ENCODE measurements around the gene CDK14. TPM values are rescaled to one million over a fixed set of nuclear protein-coding genes. Genes with fewer than 3 reads are reported as not detected.
A peak's percentile ranks its signal among the peaks of the same experiment; 100 is the strongest.

The CDK14 gene
- total RNA-seq (2014; rRNA removed; shearing (Covaris generic)) = 3.9 and 6.5 TPM in 2 replicates

DNA sequence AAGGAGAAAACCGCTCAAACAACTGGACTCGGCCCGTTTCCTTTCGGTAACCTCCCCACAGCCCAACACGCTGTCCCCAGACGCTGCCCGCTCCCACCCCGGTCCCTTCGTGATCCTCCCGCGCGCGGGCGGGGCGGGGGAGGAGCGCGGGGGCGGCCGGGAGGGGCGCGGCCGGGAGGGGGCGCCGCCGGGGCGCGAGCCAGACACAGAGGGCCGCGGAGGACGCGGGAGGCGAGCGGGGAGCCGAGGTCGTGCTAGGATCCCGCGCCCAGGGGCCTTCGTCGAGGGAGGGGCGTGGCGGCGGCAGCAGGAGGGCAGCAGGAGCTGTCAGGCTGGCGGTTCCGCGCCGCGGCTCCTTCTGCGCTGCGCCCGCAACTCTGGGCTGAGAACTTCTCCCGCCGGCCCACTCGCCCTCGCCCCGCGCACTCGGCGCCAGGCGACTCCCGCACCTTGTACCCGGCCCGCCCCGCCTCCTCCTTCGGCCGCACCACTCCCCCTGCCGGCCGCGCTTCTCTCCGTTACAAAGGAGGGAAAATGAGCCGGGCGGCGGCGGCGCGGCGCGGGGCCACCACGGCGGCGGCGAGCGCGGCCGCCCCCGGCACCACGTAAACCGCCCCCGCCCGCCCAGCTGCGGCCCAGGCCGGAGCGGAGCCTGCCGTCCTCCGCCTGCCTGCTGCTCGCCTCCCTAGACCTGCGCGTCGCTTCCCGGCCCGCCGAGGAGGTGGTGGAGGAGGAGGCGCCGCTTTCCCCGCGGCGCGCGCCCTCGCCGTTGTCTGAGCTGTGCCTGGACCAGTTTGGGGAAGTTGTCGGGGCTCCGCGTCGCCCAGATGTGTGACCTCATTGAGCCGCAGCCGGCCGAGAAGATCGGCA, at the start of gene CDK14:
Gene CDK14 (plus strand): TSS at position 521 of the 870 bp plus-strand sequence. CDS start 307 bp downstream, at position 828.
- peak; percentile 52 for DNase-seq (ENCODE audit: low read depth)

DNA sequence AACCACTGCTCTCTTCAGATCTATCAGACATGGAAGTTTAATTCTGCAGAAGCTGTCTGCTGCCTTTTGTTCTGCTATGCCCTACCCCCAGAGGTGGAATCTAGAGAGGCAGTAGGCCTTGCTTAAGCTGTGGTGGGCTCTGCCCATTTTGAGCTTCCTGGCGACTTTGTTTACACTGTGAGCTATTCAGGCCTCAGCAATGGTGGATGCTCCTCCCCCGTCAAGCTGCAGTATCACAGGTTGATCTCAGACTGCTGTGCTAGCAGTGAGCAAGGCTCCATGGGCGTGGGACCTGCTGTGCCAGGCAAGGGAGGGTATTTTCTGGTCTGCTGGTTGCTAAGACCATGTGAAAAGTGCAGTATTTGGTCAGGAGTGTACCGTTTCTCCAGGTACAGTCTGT, 45.1 kb upstream of the CDK14 start:
- no peak for DNase-seq (ENCODE audit: low read depth)

DNA sequence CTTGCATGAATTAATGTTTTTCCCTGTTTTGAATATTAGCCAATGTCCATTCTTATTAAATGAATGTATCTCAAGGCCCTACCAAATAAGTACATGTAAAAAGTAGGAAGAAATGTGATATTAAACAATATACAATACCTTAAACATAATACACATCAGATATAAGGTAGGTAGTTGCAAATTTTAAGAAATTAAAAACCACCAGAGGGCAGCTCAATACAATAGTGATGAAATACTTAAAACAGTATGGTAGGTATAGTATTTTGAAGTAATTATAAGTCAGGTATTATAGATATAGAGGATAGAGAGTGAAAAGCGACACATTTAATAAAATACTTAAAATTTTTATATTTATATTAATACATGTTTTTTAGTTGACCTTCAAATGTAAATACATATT, 43.6 kb upstream of the CDK14 start:
- DNase-seq (ENCODE audit: low read depth) = peak; percentile 4

DNA sequence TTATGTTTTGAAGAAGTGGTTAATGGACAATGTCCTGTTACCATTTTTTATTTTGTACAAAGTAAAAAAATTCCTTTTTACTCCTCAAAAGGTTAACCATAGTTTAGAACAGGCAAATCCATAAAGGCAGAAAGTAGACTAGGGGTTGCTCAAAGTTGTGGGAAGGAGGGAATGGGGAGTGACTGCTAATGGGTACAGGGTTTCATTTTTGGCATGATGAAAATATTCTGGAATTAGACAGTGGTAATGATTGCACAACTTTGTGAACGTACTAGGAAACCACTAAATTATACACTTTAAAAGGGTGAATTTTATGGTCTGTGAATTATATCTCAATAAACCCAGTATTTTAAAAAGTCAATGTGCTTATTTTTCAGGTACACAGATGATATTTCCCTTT, 35.4 kb upstream of the CDK14 start:
- no peak for DNase-seq (ENCODE audit: low read depth)

DNA sequence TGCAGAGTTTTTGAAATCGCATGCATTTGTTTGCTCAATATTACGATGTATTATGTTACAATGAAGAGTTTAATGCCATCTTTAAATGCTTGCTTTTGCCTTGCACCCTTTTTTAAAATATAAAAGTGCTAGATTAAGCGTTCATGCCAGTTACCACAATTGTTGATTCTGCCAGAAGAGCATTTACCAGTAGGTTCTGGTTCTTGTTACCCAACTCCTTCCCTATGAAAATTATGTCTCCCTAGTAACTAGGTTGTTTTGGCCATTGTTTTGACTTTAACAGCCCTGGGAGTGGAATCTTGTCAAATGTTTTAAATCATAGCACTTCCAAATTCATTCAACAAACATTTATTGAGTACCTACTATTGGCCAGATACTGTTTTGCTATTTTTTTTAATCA, 32.8 kb upstream of the CDK14 start:
- DNase-seq (ENCODE audit: low read depth) = no peak

DNA sequence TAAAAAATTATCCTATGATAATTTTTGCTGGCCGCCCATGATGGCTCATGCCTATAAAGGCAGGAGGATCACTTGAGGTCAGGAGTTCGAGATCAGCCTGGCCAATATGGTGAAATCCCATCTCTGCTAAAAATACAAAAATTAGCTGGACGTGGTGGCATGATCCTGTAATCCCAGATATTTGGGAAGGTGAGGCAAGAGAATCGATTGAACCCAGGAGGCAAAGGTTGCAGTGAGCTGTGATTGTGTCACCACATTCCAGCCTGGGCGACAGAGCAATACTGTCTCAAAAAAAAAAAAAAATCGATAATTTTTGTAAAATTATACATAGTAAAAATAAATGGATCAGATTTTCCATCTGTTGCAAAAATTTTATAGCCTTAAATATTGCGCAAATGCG, 31.7 kb upstream of the CDK14 start:
- DNase-seq (ENCODE audit: low read depth) = no peak

DNA sequence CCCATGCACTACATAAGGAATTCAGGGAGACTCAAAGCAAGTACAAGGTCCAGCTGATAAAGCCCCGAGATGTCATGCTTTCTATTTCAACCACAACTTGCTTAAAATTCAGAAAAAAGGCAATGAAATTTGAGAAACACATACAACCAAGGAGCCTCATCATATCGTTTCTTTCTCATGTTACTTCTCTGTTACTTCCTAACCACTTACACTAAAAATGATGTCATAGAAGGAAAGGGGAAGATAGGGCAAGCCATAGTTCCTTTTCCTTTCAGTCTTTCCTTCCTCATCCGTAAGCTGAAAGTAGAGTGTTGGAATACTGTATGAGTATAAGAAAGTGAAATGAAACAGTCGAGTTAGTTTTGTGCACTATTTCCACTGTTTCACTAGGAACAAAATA, 27.9 kb upstream of the CDK14 start:
- peak; percentile 16 for DNase-seq (ENCODE audit: low read depth)

DNA sequence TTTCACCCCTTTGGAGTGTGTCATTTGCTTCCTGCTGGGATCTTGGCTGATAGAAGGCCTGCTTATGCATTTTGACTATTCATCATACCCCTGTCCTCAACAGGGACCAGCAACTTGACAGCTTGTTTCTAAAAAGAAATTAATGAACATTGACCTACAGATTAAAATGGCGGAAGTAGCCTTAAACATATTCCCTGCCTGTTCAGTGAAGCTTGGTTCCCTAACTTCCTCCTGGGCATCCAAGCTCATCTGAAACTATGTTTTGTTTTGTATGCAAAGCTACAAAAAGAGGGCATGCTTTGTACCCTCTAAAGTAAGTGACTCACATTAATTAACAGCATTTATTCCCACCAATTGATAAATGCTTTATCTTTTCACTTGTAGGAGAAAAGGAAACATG, 26.8 kb upstream of the CDK14 start:
- no peak for DNase-seq (ENCODE audit: low read depth)

DNA sequence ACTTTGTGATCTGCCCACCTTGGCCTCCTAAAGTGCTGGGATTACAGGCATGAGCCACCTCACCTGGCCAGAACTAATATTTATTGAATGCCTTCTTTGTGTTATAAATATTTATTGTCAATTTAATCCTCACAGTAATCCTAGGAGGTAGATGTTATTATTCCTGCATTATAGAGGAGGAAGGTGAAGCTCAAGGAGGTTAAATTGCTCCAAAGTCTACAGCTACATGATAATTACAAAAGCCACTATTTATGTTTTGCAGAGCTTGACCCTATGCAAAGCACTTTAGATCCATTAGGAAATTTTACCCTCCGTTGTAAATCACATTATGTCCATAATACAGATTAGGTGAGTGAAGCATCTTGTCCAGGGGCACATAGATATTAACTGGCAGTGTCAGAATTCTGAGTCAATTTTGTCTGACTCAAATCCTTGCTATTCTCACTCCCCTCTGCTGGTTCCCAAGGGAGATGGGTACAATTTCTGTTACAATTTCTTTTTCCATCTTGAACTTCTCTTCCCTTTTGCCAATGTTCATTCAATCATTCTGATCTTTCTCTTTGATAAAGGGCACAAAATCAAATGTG, 25.7 kb upstream of the CDK14 start:
- DNase-seq (ENCODE audit: low read depth) = no peak

DNA sequence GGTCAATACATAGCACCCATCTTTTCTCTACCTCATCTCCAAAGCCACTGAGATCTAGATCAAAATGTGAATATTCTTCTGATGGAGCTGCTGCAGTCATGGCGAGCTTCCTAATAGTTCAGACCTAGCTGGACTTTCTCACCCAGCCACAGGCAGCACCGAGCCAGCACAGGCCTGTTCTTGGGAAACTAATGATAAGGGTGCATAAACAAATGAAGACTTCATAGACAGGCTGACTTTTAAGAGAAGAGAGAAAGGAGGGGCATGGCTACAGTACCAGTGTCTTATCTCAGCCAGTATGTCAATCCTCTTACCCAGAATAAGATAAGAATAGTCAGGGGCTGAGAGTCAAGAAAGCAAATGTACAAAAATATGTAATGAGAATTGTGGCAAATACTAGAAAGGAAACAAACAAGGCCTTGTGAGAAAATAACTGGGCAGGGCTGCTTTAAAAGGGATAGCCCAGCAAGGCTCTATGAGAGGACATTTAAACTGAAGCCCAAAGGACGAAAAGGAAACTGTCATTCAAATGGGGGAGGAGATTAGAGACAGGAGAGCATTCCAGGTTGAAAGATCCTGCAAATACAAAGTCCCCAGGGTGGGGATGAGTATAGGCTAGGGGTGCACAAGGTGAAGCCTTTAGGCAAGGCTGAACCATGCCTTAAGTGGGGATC, 21.8 kb upstream of the CDK14 start:
- DNase-seq (ENCODE audit: low read depth) = no peak

DNA sequence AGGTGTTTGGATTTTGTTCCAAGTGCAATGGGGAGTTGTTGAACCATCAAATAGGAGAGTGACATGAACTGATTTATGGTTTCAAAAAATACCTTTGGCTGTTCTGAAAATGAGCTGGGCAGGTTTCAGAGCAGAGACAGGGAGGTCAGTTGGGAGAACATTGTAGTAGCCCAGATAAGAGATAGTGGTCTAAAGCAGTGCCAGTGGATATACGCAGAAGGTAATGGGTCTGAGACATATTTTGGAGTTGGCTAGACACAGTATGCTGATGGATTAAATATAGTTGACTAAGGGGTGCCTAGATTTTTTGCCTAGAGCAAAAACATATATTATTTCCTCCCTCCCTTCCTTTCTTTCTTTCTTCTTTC, 21.3 kb upstream of the CDK14 start:
- no peak for DNase-seq (ENCODE audit: low read depth)

DNA sequence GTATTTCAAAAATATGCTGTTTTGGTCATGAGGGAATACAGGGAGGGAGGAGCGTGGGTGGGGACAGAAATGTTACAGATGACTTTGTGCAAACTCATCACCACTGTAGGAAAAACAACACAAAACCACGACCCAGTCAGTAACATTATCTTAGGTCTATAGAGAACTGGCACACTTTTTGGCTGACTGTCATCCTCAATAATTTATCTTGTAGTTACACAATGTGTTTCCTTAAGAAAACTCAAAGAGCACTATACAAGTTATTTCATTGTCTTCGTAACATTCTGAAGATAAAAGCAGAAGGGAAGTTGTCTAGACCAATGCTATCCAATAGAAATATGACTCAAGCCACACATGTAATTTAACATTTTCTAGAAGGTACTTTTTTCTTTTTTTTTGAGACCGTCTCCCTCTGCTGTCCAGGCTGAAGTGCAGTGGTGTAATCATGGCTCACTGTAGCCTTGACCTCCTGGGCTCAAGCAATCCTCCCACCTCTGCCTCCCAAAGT, 16.9 kb upstream of the CDK14 start:
- DNase-seq (ENCODE audit: low read depth) = peak; percentile 61

DNA sequence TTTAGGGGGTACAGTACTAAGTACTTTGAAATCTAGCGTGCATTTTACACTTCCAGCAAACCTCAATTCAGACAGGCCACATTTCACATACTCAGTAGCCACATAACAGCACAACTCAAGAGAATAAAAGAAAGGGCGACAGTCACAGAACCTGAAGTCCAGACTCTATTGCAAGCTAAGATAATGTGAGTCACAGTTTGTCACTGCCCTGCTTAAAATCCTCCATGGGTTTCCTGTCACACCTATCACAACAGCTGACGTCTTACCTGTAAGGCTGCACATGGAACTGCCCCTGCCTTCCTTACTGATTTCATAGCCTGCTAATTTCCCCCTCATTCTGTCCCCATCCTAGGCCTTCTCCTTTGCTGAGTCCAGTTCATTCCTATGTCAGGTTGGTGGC, 16.1 kb upstream of the CDK14 start:
- no peak for DNase-seq (ENCODE audit: low read depth)

DNA sequence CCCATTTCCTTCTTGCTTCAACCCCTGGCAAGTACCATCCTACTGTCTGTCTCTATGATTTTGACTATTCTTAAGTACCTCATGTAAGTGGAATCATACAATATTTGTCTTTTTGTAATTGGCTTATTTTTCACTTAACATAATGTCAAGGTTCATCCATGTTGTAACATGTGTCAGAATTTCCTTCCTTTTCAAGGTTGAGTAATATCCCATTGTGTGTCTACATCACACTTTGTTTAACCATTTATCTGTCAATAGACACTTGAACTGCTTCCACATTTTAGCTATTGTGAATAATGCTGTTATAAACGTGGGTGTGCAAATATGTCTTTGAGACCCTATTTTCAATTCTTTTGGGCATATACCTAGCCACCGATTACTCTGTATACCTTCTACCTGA, 14.0 kb upstream of the CDK14 start:
- no peak for DNase-seq (ENCODE audit: low read depth)

DNA sequence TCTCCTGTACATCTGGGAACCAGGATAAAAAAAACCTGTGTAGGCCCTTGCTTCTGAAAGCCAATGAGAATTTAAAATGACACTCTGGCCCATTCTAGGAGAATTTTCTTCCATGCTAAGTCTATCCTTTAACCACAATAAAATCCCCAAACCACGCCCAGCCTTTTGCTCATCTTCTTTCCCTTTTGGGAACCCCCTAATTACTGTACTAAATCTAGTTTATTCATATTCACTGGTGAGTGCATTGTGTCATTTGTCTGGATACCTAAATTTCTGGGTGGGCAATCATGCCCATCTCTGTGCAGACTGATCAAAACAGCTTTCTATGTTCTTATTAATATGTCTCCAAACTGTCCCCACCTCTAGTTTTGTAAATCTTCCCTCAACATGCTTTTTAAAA, 11.7 kb upstream of the CDK14 start:
- no peak for DNase-seq (ENCODE audit: low read depth)

DNA sequence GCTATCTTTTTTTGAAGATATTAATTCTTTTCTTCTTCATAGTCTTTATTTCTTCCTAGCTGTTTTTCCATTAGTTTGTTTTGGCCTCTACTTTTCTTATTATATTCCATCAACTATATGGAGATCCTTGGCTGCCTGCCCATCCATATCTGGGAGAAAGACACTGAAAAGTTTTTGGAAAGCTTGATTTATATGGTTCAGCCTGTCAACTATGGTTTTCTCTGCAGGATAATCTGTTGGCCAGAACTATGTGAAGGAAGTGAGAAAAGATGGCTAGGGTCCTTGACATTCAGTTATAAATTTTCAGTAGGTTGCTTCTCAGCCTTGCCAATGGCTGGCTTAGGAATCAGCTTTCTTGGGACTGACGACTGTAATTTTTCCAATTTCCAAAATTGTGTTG, 10.0 kb upstream of the CDK14 start:
- DNase-seq (ENCODE audit: low read depth) = no peak

DNA sequence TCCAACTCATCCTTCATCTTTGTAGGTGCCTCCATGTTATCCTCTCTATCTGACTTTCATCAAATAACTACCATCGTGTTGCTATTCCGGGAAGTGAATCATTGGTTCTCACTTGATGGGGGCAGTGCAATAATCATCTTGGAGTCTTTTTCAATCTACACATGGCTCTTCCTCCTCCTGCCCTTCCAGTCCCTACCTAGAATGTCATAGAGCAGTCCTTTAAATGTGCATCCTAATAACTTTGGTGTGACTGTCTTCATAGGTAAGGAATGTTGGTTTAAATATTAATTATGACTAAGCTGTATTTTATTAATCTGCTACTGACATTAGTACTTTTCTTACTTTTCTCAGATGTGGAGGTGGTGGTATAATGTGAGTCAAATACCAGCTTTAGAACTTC, 8.4 kb upstream of the CDK14 start:
- DNase-seq (ENCODE audit: low read depth) = no peak

DNA sequence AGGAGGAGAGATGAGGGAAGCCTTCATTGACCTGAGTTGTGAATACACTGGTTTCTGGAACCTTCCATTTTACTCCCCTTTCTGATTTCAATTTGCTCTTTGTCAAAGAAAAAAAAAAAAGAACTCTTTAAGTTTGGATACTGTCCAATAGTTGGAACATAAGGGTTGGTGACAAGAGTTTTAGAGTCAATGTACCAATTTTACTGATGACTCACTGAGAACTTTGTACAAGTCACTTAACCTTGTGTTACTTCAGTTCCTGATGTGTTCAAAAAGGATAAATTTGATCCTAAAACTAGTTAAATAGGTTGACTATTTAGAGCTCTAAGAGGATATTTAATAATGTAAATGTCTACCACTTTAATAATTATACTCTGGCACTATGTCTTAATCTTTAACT, 4.1 kb upstream of the CDK14 start:
- DNase-seq (ENCODE audit: low read depth) = peak; percentile 23

DNA sequence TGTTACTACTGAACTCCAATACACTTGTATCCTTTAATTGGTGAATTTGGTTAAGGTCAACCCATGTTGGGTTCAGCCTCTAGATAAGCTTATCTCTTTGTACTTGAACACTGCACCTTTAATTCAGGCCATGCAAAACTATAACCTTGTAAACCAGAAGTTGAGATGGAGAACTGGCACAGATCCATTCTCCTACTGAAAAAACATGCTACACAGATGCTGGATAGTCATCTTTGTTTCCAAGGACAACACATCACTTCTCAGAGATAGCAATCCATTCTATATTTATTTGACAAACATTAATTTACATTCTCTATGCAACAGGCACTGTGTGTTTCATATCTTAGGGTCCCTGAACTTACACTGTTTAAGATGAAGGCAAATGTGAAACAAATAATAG, 2.9 kb upstream of the CDK14 start:
- DNase-seq (ENCODE audit: low read depth) = no peak

DNA sequence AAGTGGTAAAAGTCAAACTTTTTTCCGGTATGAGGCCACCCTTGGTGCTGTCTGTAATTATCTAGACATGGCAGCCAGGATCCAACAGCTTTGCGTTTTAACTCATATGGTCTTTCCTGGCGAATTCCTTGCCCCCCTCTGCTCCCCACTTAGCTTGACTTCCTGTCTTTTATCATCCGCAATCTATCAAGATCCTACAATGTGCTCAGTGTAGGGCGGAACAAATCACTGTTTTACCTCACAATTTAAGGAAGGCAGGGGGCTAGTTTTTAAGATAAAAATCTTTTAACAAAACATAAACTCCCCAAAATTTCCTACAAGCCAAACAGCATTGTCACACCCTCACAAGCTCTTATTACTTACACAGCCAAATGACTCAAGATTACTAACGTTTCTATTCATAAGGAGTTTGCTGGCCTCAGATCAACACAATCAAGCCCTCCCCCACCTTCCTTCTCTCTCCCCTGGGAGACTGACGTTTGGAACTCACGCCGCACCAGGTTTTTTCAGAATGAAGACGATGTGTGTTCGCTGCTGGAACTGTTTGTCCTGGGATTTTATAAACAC, 1.3 kb upstream of the CDK14 start:
- peak; percentile 86 for DNase-seq (ENCODE audit: low read depth)

DNA sequence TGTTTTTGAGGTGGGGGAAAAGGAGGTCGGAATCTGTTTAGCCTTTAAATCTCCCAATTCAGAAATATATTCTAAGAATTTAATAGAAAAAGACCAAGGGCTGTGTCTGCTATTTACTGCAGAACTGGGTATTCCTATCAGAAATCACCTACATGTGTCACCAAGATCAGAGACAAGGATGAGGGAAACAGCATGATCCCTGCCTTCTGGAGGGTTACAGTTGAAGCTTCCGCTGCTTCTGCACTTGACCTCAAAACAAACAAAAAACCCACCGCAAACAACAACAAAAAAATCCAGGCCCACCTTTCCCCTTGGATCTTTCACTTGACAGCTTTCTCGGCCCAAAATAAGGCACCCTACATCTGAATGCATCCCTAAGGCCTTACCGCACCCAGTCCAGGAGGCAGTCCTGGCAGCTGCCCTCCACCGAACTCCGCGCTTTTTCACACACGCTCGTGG, 750 bp upstream of the CDK14 start:
- peak; percentile 31 for DNase-seq (ENCODE audit: low read depth)

Data from M059J (cell line).